HepG2 (cell line): ENCODE measurements around the gene SNCAIP. TPM values are rescaled to one million over a fixed set of nuclear protein-coding genes. Genes with fewer than 3 reads are reported as not detected.

Experiments used
- ATAC-seq: fragments of 200-7000 bp; cut with Tn5 transposase; 3 replicates; pipeline ENCODE4 v1.9.1; 2020; ENCODE audit warnings: mild to moderate bottlenecking, moderate library complexity
- BruUV-seq: library from RNA; stranded (reverse); fragments of 400-500 nt; replicated peaks from 2 replicates; lab custom pipeline; 2021; lab: Mats Ljungman, UMichigan
- CTCF ChIA-PET: fragments of 300-600 bp; formaldehyde crosslinking; extraction: SDS; loops from one replicate; lab custom pipeline; 2021; ENCODE audit warnings: low total read pairs, inconsistent platforms, low intra/inter-chr PET ratio; lab: Yijun Ruan, JAX
- POLR2A ChIA-PET: fragments of 350-600 bp; sonication (Branson Sonifier 250); formaldehyde crosslinking; loops from one replicate; lab custom pipeline; 2020; ENCODE audit warnings: antibody characterized with exemption, inconsistent platforms; lab: Yijun Ruan, JAX
- DNase-seq: peaks from one replicate; pipeline ENCODE4 v3.0.0-alpha.2; 2015; ENCODE audit warnings: low spot score
- FAIRE-seq: peaks from 3 replicates; lab custom pipeline; 2011; peaks lifted over from hg19 to GRCh38; lab: Jason Lieb, UNC
- H2AFZ ChIP-seq: one replicate; pipeline ENCODE4 v1.6.1; 2011; ENCODE audit warnings: low read length, inconsistent platforms
- H3K27ac ChIP-seq: fragments of 300-600 bp; 3 replicates; pipeline ENCODE4 v1.8.0; 2011; ENCODE audit warnings: mixed run types, mild to moderate bottlenecking, mixed read lengths, low read length, inconsistent platforms; ENCODE audit not compliant: insufficient read depth; ENCODE audit errors: extremely low read length
- H3K27me3 ChIP-seq, 2 experiments: fragments of 200-600 bp in 1 of 2; 2 replicates in 1 of 2; 3 replicates in 1 of 2; pipeline versions ENCODE4 v1.6.0 to v1.8.0; 2011; ENCODE audit warnings: low read length in 2 of 2, mild to moderate bottlenecking in 2 of 2, moderate library complexity in 2 of 2, inconsistent platforms in 1 of 2; ENCODE audit not compliant: insufficient read depth in 2 of 2, control insufficient read depth in 1 of 2
- H3K36me3 ChIP-seq, 2 experiments: fragments of 200-600 bp in 1 of 2; replicated peaks in 1 of 2; 2 replicates in 1 of 2; 3 replicates in 1 of 2; pipeline versions ENCODE4 v1.5.1 to v1.8.0; 2011; ENCODE audit warnings: low read length in 2 of 2, inconsistent platforms in 1 of 2; ENCODE audit not compliant: insufficient read depth in 2 of 2, control insufficient read depth in 1 of 2
- H3K4me1 ChIP-seq: 2 replicates; pipeline ENCODE4 v1.5.1; 2012; ENCODE audit warnings: low read length, inconsistent platforms; ENCODE audit not compliant: insufficient read depth
- H3K4me2 ChIP-seq: 2 replicates; pipeline ENCODE4 v1.6.0; 2011; ENCODE audit warnings: low read depth, low read length, inconsistent platforms
- H3K4me3 ChIP-seq, 3 experiments: fragments of 200-600 bp in 1 of 3; sonication (generic), shearing (Covaris generic) in 1 of 3; replicated peaks in 1 of 3; 2 replicates each; pipeline ENCODE4 v1.5.1; 2011 to 2016; ENCODE audit warnings: low read length in 3 of 3, inconsistent platforms in 2 of 3, low read depth in 2 of 3, mild to moderate bottlenecking in 2 of 3, control low read depth in 1 of 3, mixed read lengths in 1 of 3; ENCODE audit not compliant: insufficient read depth in 1 of 3
- H3K79me2 ChIP-seq: one replicate; pipeline ENCODE4 v1.6.1; 2011; ENCODE audit warnings: low read length, inconsistent platforms; ENCODE audit not compliant: insufficient read depth
- H3K9ac ChIP-seq: 2 replicates; pipeline ENCODE4 v1.6.0; 2011; ENCODE audit warnings: mild to moderate bottlenecking, low read depth, low read length, inconsistent platforms; ENCODE audit not compliant: insufficient read depth
- H3K9me3 ChIP-seq: 2 replicates; pipeline ENCODE4 v1.5.1; 2012; ENCODE audit warnings: mild to moderate bottlenecking, low read length
- H4K20me1 ChIP-seq: 2 replicates; pipeline ENCODE4 v1.6.0; 2011; ENCODE audit warnings: inconsistent platforms, mild to moderate bottlenecking, low read length, moderate library complexity; ENCODE audit not compliant: insufficient read depth
- GTF2F1 ChIP-seq: fragments of 150-350 bp; IDR thresholded peaks from 2 replicates; pipeline ENCODE4 v1.6.1; 2014; ENCODE audit warnings: low read length
- MAFK ChIP-seq, 2 experiments: IDR thresholded peaks in 1 of 2; conservative IDR thresholded peaks in 1 of 2; 2 replicates each; pipeline ENCODE4 v1.6.1; 2011; ENCODE audit warnings: improper control_type of control experiment in 2 of 2, low read length in 2 of 2
- MLXIP ChIP-seq: sonication (generic); formaldehyde crosslinking; IDR thresholded peaks from 2 replicates; pipeline ENCODE4 v1.9.0; 2021; ENCODE audit warnings: missing genetic modification reagents, borderline replicate concordance
- MXD4 ChIP-seq: IDR thresholded peaks from 2 replicates; pipeline ENCODE4 v1.6.1; 2016; ENCODE audit warnings: mild to moderate bottlenecking, missing biosample characterization, missing genetic modification reagents
- NFIB ChIP-seq: sonication (generic); formaldehyde crosslinking; IDR thresholded peaks from 2 replicates; pipeline ENCODE4 v1.9.0; 2021; ENCODE audit warnings: missing genetic modification reagents, mild to moderate bottlenecking, borderline replicate concordance
- ZBTB37 ChIP-seq: sonication (generic); formaldehyde crosslinking; IDR thresholded peaks from 2 replicates; pipeline ENCODE4 v1.4.0; 2020; ENCODE audit warnings: mild to moderate bottlenecking, missing genetic modification reagents
- ZBTB49 ChIP-seq: sonication (generic); formaldehyde crosslinking; IDR thresholded peaks from 2 replicates; pipeline ENCODE4 v1.4.0; 2020; ENCODE audit warnings: missing genetic modification reagents, borderline replicate concordance
- ZNF326 ChIP-seq: sonication (generic); formaldehyde crosslinking; IDR thresholded peaks from 2 replicates; pipeline ENCODE4 v1.4.0; 2020; ENCODE audit warnings: missing genetic modification reagents, borderline replicate concordance
- ZNF431 ChIP-seq: sonication (generic); formaldehyde crosslinking; IDR thresholded peaks from 2 replicates; pipeline ENCODE4 v1.9.0; 2022; ENCODE audit warnings: missing genetic modification reagents, low read depth, mild to moderate bottlenecking, borderline replicate concordance
- ZNF724P ChIP-seq: sonication (generic); formaldehyde crosslinking; IDR thresholded peaks from 2 replicates; pipeline ENCODE4 v1.8.0; 2022; ENCODE audit warnings: missing genetic modification reagents, borderline replicate concordance
- WGBS: methylation state at CpG from one replicate; pipeline ENCODE4 v1.1.6; 2017; ENCODE audit warnings: low lambda C conversion rate; 5-methylcytosine and 5-hydroxymethylcytosine counted together
- in situ Hi-C: cut with HindIII; loops from 2 replicates; pipeline ENCODE4 v1.10.0; 2017; ENCODE audit warnings: low pct_unique_long_range_greater_than_20kb; ENCODE audit not compliant: extremely low pct_ligation_motif_present
- intact Hi-C: fragments of 100-400 bp; cut with micrococcal nuclease; formaldehyde crosslinking; loops from one replicate; pipeline ENCODE4 v1.10.0; 2022; ENCODE audit not compliant: unreplicated experiment
- polyA plus RNA-seq, 8 experiments: library from polyadenylated mRNA; depleted of rRNA in 3 of 8; stranded (reverse) in 7 of 8; unstranded in 1 of 8; fragments of >200 nt; fragmentation: Illumina TruSeq in 4 of 8; extraction: Trizol in 4 of 8; gene quantifications; 2 replicates each; pipeline versions ENCODE4 v1.2.1 to v1.2.3, GENCODE V29; 2011 to 2016; ENCODE audit warnings: low read depth in 4 of 8, missing spikeins in 1 of 8, mixed read lengths in 1 of 8; ENCODE audit not compliant: insufficient read depth in 1 of 8
- total RNA-seq, 5 experiments: library from RNA; depleted of rRNA; stranded (reverse); fragments of >200 nt; fragmentation: Illumina TruSeq; extraction: Trizol; gene quantifications; 2 replicates each; pipeline ENCODE4 v1.2.3, GENCODE V29; 2016; ENCODE audit warnings: low read depth in 1 of 5

The SNCAIP gene
- total and polyA plus RNA-seq, 2 of the 13 experiments (the other 11 are each of a cell fraction or from before 2014, with no cell fraction given): not detected

- TF ChIP-seq MAFK (conservative IDR thresholded peaks at IDR 0.05 in 1 of 2, IDR thresholded peaks at IDR 0.05 in 1 of 2; ENCODE audit: low read length in 2 of 2) (0 out of 4 replicates have a peak, but pooled peaks of 1 of the 2 experiments have one; percentile 15), ZNF431 (CRISPR knock-in tag) (no peak)
- no TSS peak for BruUV-seq
- Histone ChIP-seq H3K4me1 (no peaks in the 10 kb centered on the region), H3K4me2 (no peak overlapping the region), H3K79me2 (no peaks in the 10 kb centered on the region), H3K27me3 (no peaks in the 10 kb centered on the region), H4K20me1 (no peaks in the 10 kb centered on the region), H3K36me3 (no peaks in the 10 kb centered on the region), H2AFZ (no peak overlapping the region), H3K9ac (no peak overlapping the region), H3K4me3 (no peak overlapping the region), H3K27ac (no peak overlapping the region), H3K9me3 (no peaks in the 10 kb centered on the region)
- WGBS: 0% methylated on average over 2 of the region's 2 CpGs
- DNase-seq: no peak
- no peak for FAIRE-seq
- ATAC-seq: no peak
- ChIA-PET CTCF (no interaction called here), POLR2A (no interaction called here)
- intact Hi-C loops (no loop called here), in situ Hi-C loops (no loop called here)
These were observed 7.4 kb upstream of the SNCAIP start for GRCh38 chr5:122304471-122305215.

- no peak overlapping the region for H2AFZ ChIP-seq
- no peaks in the 10 kb centered on the region for H3K9me3 ChIP-seq
- no peaks in the 10 kb centered on the region for H3K79me2 ChIP-seq
- H3K4me1 ChIP-seq: no peaks in the 10 kb centered on the region
- no peaks in the 10 kb centered on the region for H4K20me1 ChIP-seq
- no peaks in the 10 kb centered on the region for H3K36me3 ChIP-seq
- FAIRE-seq (no peak), ATAC-seq (no peak), DNase-seq (no peak)
- H3K27me3 ChIP-seq: peaks cover 0 to 7% of the 10 kb centered on the region in 2 experiments; a peak in 1 of 5 replicates
- in situ Hi-C loops (no loop called here), intact Hi-C loops (no loop called here)
- WGBS: 0% methylated on average over 2 of the region's 2 CpGs
- no TSS peak for BruUV-seq
- ChIA-PET CTCF (no interaction called here), POLR2A (no interaction called here)
- H3K4me3 ChIP-seq: no peak overlapping the region
- H3K4me2 ChIP-seq: no peak overlapping the region
- no peak overlapping the region for H3K27ac ChIP-seq
- H3K9ac ChIP-seq: no peak overlapping the region
- TF ChIP-seq MXD4 (CRISPR knock-in tag) (no peak), ZNF724P (CRISPR knock-in tag) (no peak), NFIB (CRISPR knock-in tag) (no peak), ZBTB37 (no peak), GTF2F1 (no peak), ZBTB49 (CRISPR knock-in tag) (no peak), ZNF326 (CRISPR knock-in tag) (no peak), MLXIP (CRISPR knock-in tag) (no peak)
These were observed 5.6 kb upstream of the SNCAIP start for GRCh38 chr5:122306461-122306860.
